WTC11 (cell line): ENCODE data around the gene VWA8. TPM values are rescaled to one million over a fixed set of nuclear protein-coding genes. Genes with fewer than 3 reads are reported as not detected.

ENCODE experiments used
- ATAC-seq: fragments of 200-7000 bp; cut with Tn5 transposase; 2 replicates; pipeline ENCODE4 v1.10.0; 2021; ENCODE audit warnings: mild to moderate bottlenecking, moderate library complexity
- CTCF ChIA-PET: fragments of 300-600 bp; sonication (Branson Sonifier 250); formaldehyde crosslinking; loops from one replicate; lab custom pipeline; 2021; ENCODE audit warnings: antibody characterized with exemption; lab: Charles Lee
- POLR2A ChIA-PET: fragments of 350-600 bp; sonication (Branson Sonifier 250); formaldehyde crosslinking; loops from one replicate; lab custom pipeline; 2021; ENCODE audit warnings: antibody characterized with exemption; lab: Charles Lee
- DNase-seq: peaks from one replicate; pipeline ENCODE4 v3.0.0; 2021; ENCODE audit warnings: low spot score
- H3K27ac Mint-ChIP-seq: 2 replicates; pipeline ENCODE4 v1.8.0; 2021; ENCODE audit warnings: mixed read lengths
- H3K27me3 Mint-ChIP-seq: 2 replicates; pipeline ENCODE4 v1.8.0; 2021; ENCODE audit warnings: low read depth, mild to moderate bottlenecking, moderate library complexity, mixed read lengths
- H3K36me3 Mint-ChIP-seq: 2 replicates; pipeline ENCODE4 v1.8.0; 2021; ENCODE audit warnings: mixed read lengths
- H3K4me1 Mint-ChIP-seq: 2 replicates; pipeline ENCODE4 v1.8.0; 2022; ENCODE audit warnings: mixed read lengths
- H3K4me3 Mint-ChIP-seq: 2 replicates; pipeline ENCODE4 v1.8.0; 2021; ENCODE audit warnings: mild to moderate bottlenecking, moderate library complexity, mixed read lengths
- H3K9me3 Mint-ChIP-seq: 2 replicates; pipeline ENCODE4 v1.8.0; 2021; ENCODE audit warnings: mixed read lengths
- AR ChIP-seq: fragments of 250-450 bp; sonication (Bioruptor Pico); IDR thresholded peaks from 2 replicates; pipeline ENCODE4 v1.9.0; 2021; ENCODE audit warnings: mild to moderate bottlenecking
- ATF3 ChIP-seq: sonication (generic); formaldehyde crosslinking; conservative IDR thresholded peaks from 2 replicates; pipeline ENCODE4 v1.8.1; 2022; ENCODE audit warnings: mild to moderate bottlenecking, missing genetic modification reagents
- CBFB ChIP-seq: sonication (generic); formaldehyde crosslinking; IDR thresholded peaks from 2 replicates; pipeline ENCODE4 v1.8.1; 2022; ENCODE audit warnings: mild to moderate bottlenecking, low read depth, missing genetic modification reagents
- CDX4 ChIP-seq: fragments of 250-450 bp; sonication (Bioruptor Pico); IDR thresholded peaks from 2 replicates; pipeline ENCODE4 v1.9.0; 2021; ENCODE audit warnings: moderate library complexity, mild to moderate bottlenecking, inconsistent platforms, borderline replicate concordance
- EMX1 ChIP-seq: fragments of 250-450 bp; sonication (Bioruptor Pico); IDR thresholded peaks from 2 replicates; pipeline ENCODE4 v1.8.0; 2021; ENCODE audit warnings: mild to moderate bottlenecking
- ERG ChIP-seq: fragments of 250-450 bp; sonication (Bioruptor Pico); IDR thresholded peaks from 2 replicates; pipeline ENCODE4 v1.8.0; 2021; ENCODE audit warnings: mild to moderate bottlenecking
- ESRRA ChIP-seq: sonication (generic); formaldehyde crosslinking; IDR thresholded peaks from 2 replicates; pipeline ENCODE4 v1.8.1; 2022; ENCODE audit warnings: mild to moderate bottlenecking, missing genetic modification reagents, borderline replicate concordance
- FOXP1 ChIP-seq: sonication (generic); formaldehyde crosslinking; IDR thresholded peaks from 2 replicates; pipeline ENCODE4 v1.8.0; 2022; ENCODE audit warnings: missing genetic modification reagents, mild to moderate bottlenecking, moderate library complexity, borderline replicate concordance
- NFATC4 ChIP-seq: fragments of 250-450 bp; sonication (Bioruptor Pico); IDR thresholded peaks from 2 replicates; pipeline ENCODE4 v1.9.0; 2021; ENCODE audit warnings: mild to moderate bottlenecking
- NR3C1 ChIP-seq: sonication (generic); formaldehyde crosslinking; conservative IDR thresholded peaks from 2 replicates; pipeline ENCODE4 v1.8.1; 2023; ENCODE audit warnings: low read depth, mild to moderate bottlenecking, missing genetic modification reagents
- SMAD3 ChIP-seq: sonication (generic); formaldehyde crosslinking; IDR thresholded peaks from 2 replicates; pipeline ENCODE4 v1.8.0; 2022; ENCODE audit warnings: missing genetic modification reagents, mild to moderate bottlenecking, borderline replicate concordance
- ZBTB21 ChIP-seq: sonication (generic); formaldehyde crosslinking; IDR thresholded peaks from 2 replicates; pipeline ENCODE4 v1.8.1; 2023; ENCODE audit warnings: mild to moderate bottlenecking, missing genetic modification reagents, borderline replicate concordance
- ZNF138 ChIP-seq: sonication (generic); formaldehyde crosslinking; conservative IDR thresholded peaks from 2 replicates; pipeline ENCODE4 v1.8.1; 2022; ENCODE audit warnings: mild to moderate bottlenecking, moderate library complexity, missing genetic modification reagents
- ZNF232 ChIP-seq: sonication (generic); formaldehyde crosslinking; IDR thresholded peaks from 2 replicates; pipeline ENCODE4 v1.8.0; 2022; ENCODE audit warnings: mild to moderate bottlenecking, missing genetic modification reagents
- ZNF396 ChIP-seq: fragments of 250-450 bp; sonication (Bioruptor Pico); IDR thresholded peaks from 2 replicates; pipeline ENCODE4 v1.8.0; 2021; ENCODE audit warnings: mild to moderate bottlenecking, moderate library complexity, borderline replicate concordance
- ZNF416 ChIP-seq: fragments of 250-450 bp; sonication (Bioruptor Pico); IDR thresholded peaks from 2 replicates; pipeline ENCODE4 v1.9.0; 2021; ENCODE audit warnings: mild to moderate bottlenecking, inconsistent platforms
- ZNF423 ChIP-seq: fragments of 250-450 bp; sonication (Bioruptor Pico); IDR thresholded peaks from 2 replicates; pipeline ENCODE4 v2.1.2; 2022; ENCODE audit warnings: mild to moderate bottlenecking, moderate library complexity
- ZNF425 ChIP-seq: fragments of 250-450 bp; sonication (Bioruptor Pico); conservative IDR thresholded peaks from 2 replicates; pipeline ENCODE4 v1.9.0; 2021; ENCODE audit warnings: mild to moderate bottlenecking
- ZNF512 ChIP-seq: sonication (generic); formaldehyde crosslinking; IDR thresholded peaks from 2 replicates; pipeline ENCODE4 v1.8.1; 2022; ENCODE audit warnings: missing genetic modification reagents, borderline replicate concordance
- ZNF671 ChIP-seq: fragments of 250-450 bp; sonication (Bioruptor Pico); IDR thresholded peaks from 2 replicates; pipeline ENCODE4 v1.8.0; 2021; ENCODE audit warnings: mild to moderate bottlenecking
- total RNA-seq: library from RNA; stranded (reverse); gene quantifications from 3 replicates; pipeline ENCODE4 v1.2.3, GENCODE V29; 2021

VWA8 gene
- total RNA-seq, 1 experiment from 2014 or later: 19.9 TPM

- ChIA-PET POLR2A (no interaction called here), CTCF (no interaction called here)
- Mint-ChIP-seq H3K27ac (no peak overlapping the region), H3K27me3 (no peaks in the 10 kb centered on the region), H3K9me3 (no peaks in the 10 kb centered on the region), H3K4me1 (no peaks in the 10 kb centered on the region), H3K4me3 (no peak overlapping the region), H3K36me3 (peaks cover 3% of the 10 kb centered on the region)
- DNase-seq (no peak), ATAC-seq (no peak)
- TF ChIP-seq ZNF423: no peak
- no peak for TF ChIP-seq ZBTB21
- no peak for TF ChIP-seq CDX4 (CRISPR knock-in tag)
- TF ChIP-seq NFATC4 (CRISPR knock-in tag): no peak
- TF ChIP-seq FOXP1 (CRISPR knock-in tag): no peak
- no peak for TF ChIP-seq AR
- TF ChIP-seq CBFB: no peak
- no peak for TF ChIP-seq EMX1 (CRISPR knock-in tag)
- no peak for TF ChIP-seq ERG (CRISPR knock-in tag)
- no peak for TF ChIP-seq ZNF425 (CRISPR knock-in tag)
- no peak for TF ChIP-seq ZNF671 (CRISPR knock-in tag)
- TF ChIP-seq ZNF396 (CRISPR knock-in tag): no peak
- TF ChIP-seq ZNF512 (CRISPR knock-in tag): no peak
These were observed 354.3 kb downstream of the VWA8 start for GRCh38 chr13:41606646-41607045.

GRCh38 chr13:41605319-41606285 is 355.3 kb downstream of the VWA8 start:
- DNase-seq: no peak
- CTCF ChIA-PET: interaction anchor here (1.1 to 1.7 kb wide), 3 partner anchors 44 to 146 kb away, joined by 3 read pairs; no protein-coding TSS in a partner anchor
- no peaks in the 10 kb centered on the region for H3K9me3 Mint-ChIP-seq

More at GRCh38 chr13:41605319-41606285, 355.3 kb downstream of the VWA8 start:
- Mint-ChIP-seq H3K4me1 (no peaks in the 10 kb centered on the region), H3K4me3 (no peak overlapping the region)
- TF ChIP-seq ESRRA (CRISPR knock-in tag) (no peak), ZNF138 (no peak), SMAD3 (no peak), ZNF232 (CRISPR knock-in tag) (no peak), NR3C1 (CRISPR knock-in tag) (no peak), ZNF416 (CRISPR knock-in tag) (no peak), ATF3 (CRISPR knock-in tag) (no peak)
- TF ChIP-seq, all 79 proteins: peak for 0
- no peak for ATAC-seq
- Mint-ChIP-seq H3K27ac (no peak overlapping the region), H3K36me3 (peaks cover 3% of the 10 kb centered on the region), H3K27me3 (no peaks in the 10 kb centered on the region)
- POLR2A ChIA-PET: no interaction called here
